Measurements from ENCODE around the gene N4BP2L1. TPM values are rescaled to one million over a fixed set of nuclear protein-coding genes. Genes with fewer than 3 reads are reported as not detected.

Gene N4BP2L1
- total and polyA plus RNA-seq, 4 donors: 11.0 to 64.6 (median 26.5) TPM

DNA sequence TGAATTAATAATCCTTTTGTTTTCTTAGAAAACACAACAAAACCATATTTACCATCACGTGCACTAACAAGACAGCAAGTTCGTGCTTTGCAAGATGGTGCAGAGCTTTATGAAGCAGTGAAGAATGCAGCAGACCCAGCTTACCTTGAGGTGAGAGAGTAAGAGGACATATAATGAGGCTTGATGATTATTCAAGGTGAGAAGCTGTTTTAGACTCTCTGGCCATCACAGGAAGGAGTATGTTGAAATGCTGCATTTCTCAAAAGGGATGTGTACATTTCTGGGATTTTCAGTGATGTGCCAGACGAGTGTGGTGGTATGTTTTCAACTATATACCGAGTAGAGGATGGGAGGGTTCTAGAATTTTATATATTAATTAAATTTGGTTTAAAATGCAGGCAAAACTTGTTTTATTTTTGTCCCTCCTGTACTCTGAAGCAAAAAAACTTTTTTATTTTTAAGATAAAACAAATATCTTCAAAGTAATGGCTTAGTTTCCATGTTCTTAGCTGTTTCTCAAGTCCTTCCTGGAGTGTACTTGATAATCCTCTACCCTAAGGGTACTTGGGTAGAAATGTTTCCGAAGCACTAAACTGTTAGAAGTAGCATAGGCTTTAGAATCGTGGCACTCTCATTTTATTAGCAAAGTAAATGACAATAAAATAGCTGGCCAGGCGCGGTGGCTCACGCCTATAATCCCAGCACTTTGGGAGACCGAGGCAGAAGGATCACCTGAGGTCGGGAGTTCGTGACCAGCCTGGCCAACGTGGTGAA lies 51.1 kb downstream of the N4BP2L1 start (continued):
- TF ChIP-seq, protein P1, sequence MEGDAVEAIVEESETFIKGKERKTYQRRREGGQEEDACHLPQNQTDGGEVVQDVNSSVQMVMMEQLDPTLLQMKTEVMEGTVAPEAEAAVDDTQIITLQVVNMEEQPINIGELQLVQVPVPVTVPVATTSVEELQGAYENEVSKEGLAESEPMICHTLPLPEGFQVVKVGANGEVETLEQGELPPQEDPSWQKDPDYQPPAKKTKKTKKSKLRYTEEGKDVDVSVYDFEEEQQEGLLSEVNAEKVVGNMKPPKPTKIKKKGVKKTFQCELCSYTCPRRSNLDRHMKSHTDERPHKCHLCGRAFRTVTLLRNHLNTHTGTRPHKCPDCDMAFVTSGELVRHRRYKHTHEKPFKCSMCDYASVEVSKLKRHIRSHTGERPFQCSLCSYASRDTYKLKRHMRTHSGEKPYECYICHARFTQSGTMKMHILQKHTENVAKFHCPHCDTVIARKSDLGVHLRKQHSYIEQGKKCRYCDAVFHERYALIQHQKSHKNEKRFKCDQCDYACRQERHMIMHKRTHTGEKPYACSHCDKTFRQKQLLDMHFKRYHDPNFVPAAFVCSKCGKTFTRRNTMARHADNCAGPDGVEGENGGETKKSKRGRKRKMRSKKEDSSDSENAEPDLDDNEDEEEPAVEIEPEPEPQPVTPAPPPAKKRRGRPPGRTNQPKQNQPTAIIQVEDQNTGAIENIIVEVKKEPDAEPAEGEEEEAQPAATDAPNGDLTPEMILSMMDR (IDR thresholded peaks at IDR 0.05; ENCODE audit: low read depth, low read length, missing input control): no peak
- TF ChIP-seq YY1 (IDR thresholded peaks at IDR 0.05) (no peak), FOXA1 (IDR thresholded peaks at IDR 0.05) (no peak), GABPA (IDR thresholded peaks at IDR 0.05 in 1 of 2, conservative IDR thresholded peaks at IDR 0.05 in 1 of 2) (no peak)

DNA sequence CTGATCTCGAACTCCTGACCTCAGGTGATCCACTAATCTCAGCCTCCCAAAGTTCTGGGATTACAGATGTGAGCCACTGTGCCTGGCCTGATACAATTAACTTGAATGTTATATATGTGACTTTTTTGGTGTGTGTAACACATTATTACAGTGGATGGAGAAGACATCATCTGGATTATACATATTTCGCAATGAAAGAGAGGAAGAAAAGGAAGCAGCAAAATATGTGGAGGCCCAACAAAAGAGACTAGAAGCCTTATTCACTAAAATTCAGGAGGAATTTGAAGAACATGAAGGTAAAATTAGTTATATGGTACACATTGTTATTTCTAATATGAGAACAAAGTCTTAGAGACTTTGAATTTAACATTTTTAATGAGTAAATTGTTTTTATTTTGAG lies 57.1 kb downstream of the N4BP2L1 start:
- H3K4me1 ChIP-seq (ENCODE audit: control insufficient read depth in 4 of 4, insufficient read depth in 4 of 4, low read length in 3 of 4): no peaks in the 10 kb centered on the region
- H3K9me3 ChIP-seq (ENCODE audit: control insufficient read depth in 4 of 4, low read length in 3 of 4): no peaks in the 10 kb centered on the region
- DNase-seq (ENCODE audit: low spot score): no peak
- no peak overlapping the region for H3K9ac ChIP-seq (ENCODE audit: low read depth in 1 of 2, low read length in 2 of 2)
- 97% methylated on average over 2 of the region's 2 CpGs for WGBS
- no peaks in the 10 kb centered on the region for H3K36me3 ChIP-seq (ENCODE audit: control insufficient read depth in 4 of 4, insufficient read depth in 3 of 4, low read depth in 1 of 4, low read length in 3 of 4)
- no peak overlapping the region for H3K4me3 ChIP-seq (ENCODE audit: low read depth in 1 of 3, low read length in 3 of 3)
- H3K27ac ChIP-seq (ENCODE audit: low read depth in 1 of 2, low read length in 2 of 2): no peak overlapping the region
- no peaks in the 10 kb centered on the region for H3K27me3 ChIP-seq (ENCODE audit: control insufficient read depth in 4 of 4, insufficient read depth in 4 of 4, low read length in 3 of 4)
- TF ChIP-seq, protein P1 (IDR thresholded peaks at IDR 0.05; ENCODE audit: low read depth, low read length, missing input control): no peak
- TF ChIP-seq, protein P2, sequence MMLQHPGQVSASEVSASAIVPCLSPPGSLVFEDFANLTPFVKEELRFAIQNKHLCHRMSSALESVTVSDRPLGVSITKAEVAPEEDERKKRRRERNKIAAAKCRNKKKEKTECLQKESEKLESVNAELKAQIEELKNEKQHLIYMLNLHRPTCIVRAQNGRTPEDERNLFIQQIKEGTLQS (IDR thresholded peaks at IDR 0.05): no peak
- TF ChIP-seq FOXA1 (IDR thresholded peaks at IDR 0.05): no peak
- no peak for TF ChIP-seq HNF4A (conservative IDR thresholded peaks at IDR 0.05)
- TF ChIP-seq RAD21 (IDR thresholded peaks at IDR 0.05): no peak
- no peak for TF ChIP-seq NR2F2 (IDR thresholded peaks at IDR 0.05)
- no peak for TF ChIP-seq HNF4G (IDR thresholded peaks at IDR 0.05)
- TF ChIP-seq, protein P3, sequence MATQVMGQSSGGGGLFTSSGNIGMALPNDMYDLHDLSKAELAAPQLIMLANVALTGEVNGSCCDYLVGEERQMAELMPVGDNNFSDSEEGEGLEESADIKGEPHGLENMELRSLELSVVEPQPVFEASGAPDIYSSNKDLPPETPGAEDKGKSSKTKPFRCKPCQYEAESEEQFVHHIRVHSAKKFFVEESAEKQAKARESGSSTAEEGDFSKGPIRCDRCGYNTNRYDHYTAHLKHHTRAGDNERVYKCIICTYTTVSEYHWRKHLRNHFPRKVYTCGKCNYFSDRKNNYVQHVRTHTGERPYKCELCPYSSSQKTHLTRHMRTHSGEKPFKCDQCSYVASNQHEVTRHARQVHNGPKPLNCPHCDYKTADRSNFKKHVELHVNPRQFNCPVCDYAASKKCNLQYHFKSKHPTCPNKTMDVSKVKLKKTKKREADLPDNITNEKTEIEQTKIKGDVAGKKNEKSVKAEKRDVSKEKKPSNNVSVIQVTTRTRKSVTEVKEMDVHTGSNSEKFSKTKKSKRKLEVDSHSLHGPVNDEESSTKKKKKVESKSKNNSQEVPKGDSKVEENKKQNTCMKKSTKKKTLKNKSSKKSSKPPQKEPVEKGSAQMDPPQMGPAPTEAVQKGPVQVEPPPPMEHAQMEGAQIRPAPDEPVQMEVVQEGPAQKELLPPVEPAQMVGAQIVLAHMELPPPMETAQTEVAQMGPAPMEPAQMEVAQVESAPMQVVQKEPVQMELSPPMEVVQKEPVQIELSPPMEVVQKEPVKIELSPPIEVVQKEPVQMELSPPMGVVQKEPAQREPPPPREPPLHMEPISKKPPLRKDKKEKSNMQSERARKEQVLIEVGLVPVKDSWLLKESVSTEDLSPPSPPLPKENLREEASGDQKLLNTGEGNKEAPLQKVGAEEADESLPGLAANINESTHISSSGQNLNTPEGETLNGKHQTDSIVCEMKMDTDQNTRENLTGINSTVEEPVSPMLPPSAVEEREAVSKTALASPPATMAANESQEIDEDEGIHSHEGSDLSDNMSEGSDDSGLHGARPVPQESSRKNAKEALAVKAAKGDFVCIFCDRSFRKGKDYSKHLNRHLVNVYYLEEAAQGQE (IDR thresholded peaks at IDR 0.05): no peak
- no peak for TF ChIP-seq FOXA2 (IDR thresholded peaks at IDR 0.05)
- TF ChIP-seq EGR1 (IDR thresholded peaks at IDR 0.05; ENCODE audit: low read depth in 2 of 2): no peak
- TF ChIP-seq TAF1 (conservative IDR thresholded peaks at IDR 0.05): no peak
- no peak for TF ChIP-seq SP1 (IDR thresholded peaks at IDR 0.05)
- no peak for TF ChIP-seq RXRA (IDR thresholded peaks at IDR 0.05)
- TF ChIP-seq, protein P4, sequence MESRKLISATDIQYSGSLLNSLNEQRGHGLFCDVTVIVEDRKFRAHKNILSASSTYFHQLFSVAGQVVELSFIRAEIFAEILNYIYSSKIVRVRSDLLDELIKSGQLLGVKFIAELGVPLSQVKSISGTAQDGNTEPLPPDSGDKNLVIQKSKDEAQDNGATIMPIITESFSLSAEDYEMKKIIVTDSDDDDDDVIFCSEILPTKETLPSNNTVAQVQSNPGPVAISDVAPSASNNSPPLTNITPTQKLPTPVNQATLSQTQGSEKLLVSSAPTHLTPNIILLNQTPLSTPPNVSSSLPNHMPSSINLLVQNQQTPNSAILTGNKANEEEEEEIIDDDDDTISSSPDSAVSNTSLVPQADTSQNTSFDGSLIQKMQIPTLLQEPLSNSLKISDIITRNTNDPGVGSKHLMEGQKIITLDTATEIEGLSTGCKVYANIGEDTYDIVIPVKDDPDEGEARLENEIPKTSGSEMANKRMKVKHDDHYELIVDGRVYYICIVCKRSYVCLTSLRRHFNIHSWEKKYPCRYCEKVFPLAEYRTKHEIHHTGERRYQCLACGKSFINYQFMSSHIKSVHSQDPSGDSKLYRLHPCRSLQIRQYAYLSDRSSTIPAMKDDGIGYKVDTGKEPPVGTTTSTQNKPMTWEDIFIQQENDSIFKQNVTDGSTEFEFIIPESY (IDR thresholded peaks at IDR 0.05): no peak
- no peak for TF ChIP-seq JUND (IDR thresholded peaks at IDR 0.05)
